ENCODE measurements around the gene THPO. TPM values are rescaled to one million over a fixed set of nuclear protein-coding genes. Genes with fewer than 3 reads are reported as not detected.

THPO gene
- total and polyA plus RNA-seq, 10 of the 15 experiments (the other 5 are each of a cell fraction or from before 2014, with no cell fraction given): not detected

GRCh38 chr3:184359610-184360009, 18.4 kb downstream of the THPO start:
- TF ChIP-seq ATF2 (IDR thresholded peaks at IDR 0.05; ENCODE audit: low read length) (no peak), IRF3 (IDR thresholded peaks at IDR 0.05) (no peak), DPF2 (IDR thresholded peaks at IDR 0.05) (no peak), YBX1 (IDR thresholded peaks at IDR 0.05) (no peak), EZH2 (IDR thresholded peaks at IDR 0.05; ENCODE audit: borderline replicate concordance, control insufficient read depth, low read depth, low read length) (no peak), JUND (IDR thresholded peaks at IDR 0.05; ENCODE audit: low read depth, low read length) (no peak), ATF7 (IDR thresholded peaks at IDR 0.05; ENCODE audit: low read depth) (no peak)
- H2AFZ ChIP-seq (ENCODE audit: control insufficient read depth, low read depth, low read length): no peak overlapping the region
- intact Hi-C loops (cut with micrococcal nuclease; ENCODE audit: unreplicated experiment) (loop anchor here (5.0 kb wide), 1 partner anchor 42 kb away; no protein-coding TSS in a partner anchor), in situ Hi-C loops (cut with MboI) (no loop called here)
- DNase-seq (ENCODE audit: low read depth, low spot score): no peak
- no peak for ATAC-seq
- peaks cover 8% of the 10 kb centered on the region for H3K4me1 ChIP-seq (ENCODE audit: control insufficient read depth, insufficient read depth, low read length)
- H4K20me1 ChIP-seq (ENCODE audit: control insufficient read depth, insufficient read depth): no peaks in the 10 kb centered on the region
- H3K27ac ChIP-seq (ENCODE audit: control insufficient read depth, insufficient read depth): no peak overlapping the region
- POLR2A ChIA-PET: no interaction called here
- H3K9ac ChIP-seq (ENCODE audit: control insufficient read depth, insufficient read depth, low read length): no peak overlapping the region
- H3K9me3 ChIP-seq (replicated peaks; ENCODE audit: control insufficient read depth, insufficient read depth, low read length): no peaks in the 10 kb centered on the region
- SMC1A ChIA-PET (ENCODE audit: uncharacterized antibody, unreplicated experiment): no interaction called here
- peaks cover 14% of the 10 kb centered on the region for H3K79me2 ChIP-seq (ENCODE audit: control insufficient read depth, insufficient read depth, low read length)
- RAD21 ChIA-PET (ENCODE audit: unreplicated experiment): no interaction called here
- H3K36me3 ChIP-seq (ENCODE audit: control insufficient read depth in 2 of 2, insufficient read depth in 2 of 2, low read length in 1 of 2): no peaks in the 10 kb centered on the region
- H3K27me3 ChIP-seq (replicated peaks in 1 of 2; ENCODE audit: control insufficient read depth in 2 of 2, insufficient read depth in 2 of 2, low read length in 1 of 2): no peaks in the 10 kb centered on the region; a peak in 1 of 4 replicates
- H3K4me2 ChIP-seq (ENCODE audit: control insufficient read depth, insufficient read depth): no peak overlapping the region
- CTCF ChIA-PET: interaction anchor here (1.6 to 2.9 kb wide), 2 partner anchors 12 to 155 kb away, joined by 5 to 10 read pairs; no protein-coding TSS in a partner anchor
- H3K4me3 ChIP-seq: no peak overlapping the region
- no peak for FAIRE-seq
- WGBS (ENCODE audit: insufficient coverage, insufficient replicate concordance, low lambda C conversion rate, missing lambda C conversion rate): 83% methylated on average over 5 of the region's 9 CpGs
- no TSS peak for BruUV-seq (replicated peaks)
